Breast epithelium (tissue), 3 donors: ENCODE data around the gene PEMT.

Experiments
- CTCF ChIP-seq, 3 donors: fragments of 450-650 bp; IDR thresholded peaks; one replicate each; pipeline ENCODE4 v1.5.1; 2016 to 2017; ENCODE audit warnings: antibody characterized with exemption in 3 of 3, mild to moderate bottlenecking in 3 of 3, moderate library complexity in 3 of 3
- POLR2A ChIP-seq: fragments of 450-650 bp; IDR thresholded peaks from one replicate; pipeline ENCODE4 v1.6.1; 2016; ENCODE audit warnings: antibody characterized with exemption, mild to moderate bottlenecking, moderate library complexity

- TF ChIP-seq POLR2A (no peak), CTCF (IDR thresholded peaks at IDR 0.05) (no peak)
These were observed 33.7 kb downstream of the PEMT start for GRCh38 chr17:17557796-17558195.
